Measurements from ENCODE around the gene LCT.

DNA sequence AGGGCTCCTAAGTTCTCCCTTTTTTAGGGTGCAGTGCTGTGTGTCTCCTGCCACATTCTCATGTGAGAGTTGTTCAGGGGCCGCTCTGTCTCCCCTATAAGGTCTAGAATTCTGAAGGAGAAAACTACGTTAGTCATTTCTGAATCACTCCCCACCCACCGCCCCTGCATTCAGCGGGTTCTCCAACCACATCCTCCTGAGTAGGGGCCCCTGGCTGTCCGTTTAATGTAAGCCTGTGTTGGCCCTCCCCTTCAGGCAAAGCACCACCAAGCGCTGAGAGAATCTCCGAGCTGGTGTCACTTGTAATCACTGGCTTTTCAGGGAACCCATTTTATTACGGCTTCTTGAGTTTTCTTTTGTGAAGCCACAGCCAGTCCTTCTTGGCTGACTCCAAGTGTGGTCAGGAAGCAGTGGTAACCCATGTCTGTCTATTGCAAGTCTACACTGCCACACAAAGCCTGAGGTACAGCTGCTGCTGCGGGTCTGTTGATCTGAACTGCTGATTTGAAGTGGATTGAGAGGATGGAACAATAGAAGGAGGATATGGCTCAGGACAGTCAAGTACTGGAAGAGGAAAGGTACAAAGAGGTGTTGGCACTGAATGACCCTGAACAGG lies 16.9 kb downstream of the LCT start:
- TF ChIP-seq ZNF274 (IDR thresholded peaks at IDR 0.05; ENCODE audit: low read depth, low read length): no peak
- no peak for TF ChIP-seq YY1 (IDR thresholded peaks at IDR 0.05; ENCODE audit: insufficient read depth, insufficient read length)
- TF ChIP-seq SUZ12 (IDR thresholded peaks at IDR 0.05; ENCODE audit: extremely low read depth, insufficient read depth, insufficient read length): no peak
